Prostate gland (tissue), 2 donors: ENCODE results near the gene SDHD. TPM values are rescaled to one million over a fixed set of nuclear protein-coding genes. Genes with fewer than 3 reads are reported as not detected.

ENCODE experiments used
- DNase-seq: peaks from one replicate; pipeline ENCODE4 v3.0.0-alpha.2; 2019; ENCODE audit warnings: low spot score
- H3K27ac ChIP-seq, 2 donors: fragments of 200-600 bp; sonication (generic); 2 replicates each; pipeline ENCODE4 v1.5.1; 2017 to 2019
- H3K27me3 ChIP-seq: fragments of 200-600 bp; sonication (generic); replicated peaks from 2 replicates; pipeline ENCODE4 v1.5.1; 2019; ENCODE audit not compliant: insufficient read depth
- H3K36me3 ChIP-seq, 2 donors: fragments of 200-600 bp; sonication (generic); 1 replicate in 1 of 2; 2 replicates in 1 of 2; pipeline versions ENCODE4 v1.5.1 to v1.8.1; 2017 to 2019
- H3K4me1 ChIP-seq: fragments of 200-600 bp; sonication (generic); replicated peaks from 2 replicates; pipeline ENCODE4 v1.5.1; 2019
- H3K4me3 ChIP-seq, 2 donors: fragments of 200-600 bp; sonication (generic); 2 replicates each; pipeline ENCODE4 v1.5.1; 2017 to 2019
- H3K9me3 ChIP-seq: fragments of 200-600 bp; sonication (generic); 2 replicates; pipeline ENCODE4 v1.5.1; 2017
- POLR2A ChIP-seq: fragments of 450-650 bp; IDR thresholded peaks from one replicate; pipeline ENCODE4 v1.6.1; 2016; ENCODE audit warnings: antibody characterized with exemption, mild to moderate bottlenecking
- POLR2AphosphoS5 ChIP-seq: sonication (generic); formaldehyde crosslinking; IDR thresholded peaks from one replicate; pipeline ENCODE4 v1.6.1; 2017; ENCODE audit warnings: antibody characterized with exemption
- WGBS: methylation state at CpG from one replicate; pipeline ENCODE4 v1.1.5; 2018; 5-methylcytosine and 5-hydroxymethylcytosine counted together
- intact Hi-C: fragments of 100-400 bp; cut with DNase I; formaldehyde crosslinking; loops from one replicate; pipeline ENCODE4 v1.14.2; 2022
- total RNA-seq, 2 donors: library from RNA; depleted of rRNA; stranded (reverse); fragments of >200 nt; gene quantifications; one replicate each; pipeline ENCODE4 v1.1.0, GENCODE V29; 2016
- TF ChIP-seq, protein P1 (sequence below), 4 experiments: fragments of 200-600 bp in 2 of 4; fragments of 450-650 bp in 2 of 4; sonication (generic) in 2 of 4; IDR thresholded peaks; 1 replicate in 3 of 4; 2 replicates in 1 of 4; pipeline ENCODE4 v1.5.1; 2016 to 2019; ENCODE audit warnings: antibody characterized with exemption in 4 of 4, mild to moderate bottlenecking in 2 of 4, moderate library complexity in 2 of 4

SDHD gene
- total RNA-seq, 2 donors from 2014 or later: 91.6 to 107 TPM

- intact Hi-C loops: no loop called here
- TF ChIP-seq, protein P1, sequence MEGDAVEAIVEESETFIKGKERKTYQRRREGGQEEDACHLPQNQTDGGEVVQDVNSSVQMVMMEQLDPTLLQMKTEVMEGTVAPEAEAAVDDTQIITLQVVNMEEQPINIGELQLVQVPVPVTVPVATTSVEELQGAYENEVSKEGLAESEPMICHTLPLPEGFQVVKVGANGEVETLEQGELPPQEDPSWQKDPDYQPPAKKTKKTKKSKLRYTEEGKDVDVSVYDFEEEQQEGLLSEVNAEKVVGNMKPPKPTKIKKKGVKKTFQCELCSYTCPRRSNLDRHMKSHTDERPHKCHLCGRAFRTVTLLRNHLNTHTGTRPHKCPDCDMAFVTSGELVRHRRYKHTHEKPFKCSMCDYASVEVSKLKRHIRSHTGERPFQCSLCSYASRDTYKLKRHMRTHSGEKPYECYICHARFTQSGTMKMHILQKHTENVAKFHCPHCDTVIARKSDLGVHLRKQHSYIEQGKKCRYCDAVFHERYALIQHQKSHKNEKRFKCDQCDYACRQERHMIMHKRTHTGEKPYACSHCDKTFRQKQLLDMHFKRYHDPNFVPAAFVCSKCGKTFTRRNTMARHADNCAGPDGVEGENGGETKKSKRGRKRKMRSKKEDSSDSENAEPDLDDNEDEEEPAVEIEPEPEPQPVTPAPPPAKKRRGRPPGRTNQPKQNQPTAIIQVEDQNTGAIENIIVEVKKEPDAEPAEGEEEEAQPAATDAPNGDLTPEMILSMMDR (IDR thresholded peaks at IDR 0.05): no peak
- TF ChIP-seq POLR2AphosphoS5 (no peak), POLR2A (no peak)
- no peaks in the 10 kb centered on the region for H3K4me1 ChIP-seq
- no peaks in the 10 kb centered on the region for H3K36me3 ChIP-seq
- H3K9me3 ChIP-seq: no peaks in the 10 kb centered on the region
- WGBS: 92% methylated on average over 5 of the region's 5 CpGs
- H3K4me3 ChIP-seq: no peak overlapping the region
- no peaks in the 10 kb centered on the region for H3K27me3 ChIP-seq
- DNase-seq: no peak
- no peak overlapping the region for H3K27ac ChIP-seq
Measured at GRCh38 chr11:112121981-112122615, 35.4 kb downstream of the SDHD start.

DNA sequence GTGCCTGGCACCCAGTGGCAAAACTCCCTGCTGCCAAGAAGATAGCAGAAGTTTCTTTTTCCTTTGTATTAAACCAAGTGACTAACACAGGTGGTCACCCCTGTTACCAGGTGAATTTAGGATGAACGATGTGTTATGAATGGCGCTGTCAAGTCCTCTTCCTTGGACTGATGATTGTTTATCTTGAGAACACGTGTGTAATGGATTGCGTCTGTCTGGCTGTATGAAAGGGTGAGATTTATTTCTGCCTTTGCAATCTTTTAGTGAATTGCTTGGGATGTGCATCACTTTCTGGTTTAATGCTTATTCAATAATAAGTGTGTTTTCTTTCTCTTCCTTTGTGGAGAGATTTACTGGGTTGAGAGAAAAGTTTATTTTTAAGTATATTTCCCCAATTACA lies 36.5 kb downstream of the SDHD start:
- no peak overlapping the region for H3K27ac ChIP-seq
- no peak for DNase-seq
- no peaks in the 10 kb centered on the region for H3K9me3 ChIP-seq
- 54% methylated on average over 4 of the region's 4 CpGs for WGBS
- no peaks in the 10 kb centered on the region for H3K36me3 ChIP-seq
- intact Hi-C loops: no loop called here
- no peaks in the 10 kb centered on the region for H3K4me1 ChIP-seq
- no peaks in the 10 kb centered on the region for H3K27me3 ChIP-seq
- TF ChIP-seq POLR2A (no peak), POLR2AphosphoS5 (no peak)
- TF ChIP-seq, protein P1 (IDR thresholded peaks at IDR 0.05): no peak
- H3K4me3 ChIP-seq: no peak overlapping the region

- Histone ChIP-seq H3K9me3 (no peaks in the 10 kb centered on the region), H3K36me3 (no peaks in the 10 kb centered on the region), H3K27ac (no peak overlapping the region), H3K4me1 (no peaks in the 10 kb centered on the region), H3K27me3 (no peaks in the 10 kb centered on the region), H3K4me3 (no peak overlapping the region)
- WGBS: 99% methylated on average over 2 of the region's 2 CpGs
- no peak for DNase-seq
- TF ChIP-seq POLR2A (no peak), POLR2AphosphoS5 (no peak)
- TF ChIP-seq, protein P1 (IDR thresholded peaks at IDR 0.05): no peak
- intact Hi-C loops: no loop called here
Measured at GRCh38 chr11:112127056-112127455, 40.4 kb downstream of the SDHD start.

- TF ChIP-seq POLR2A: no peak
- TF ChIP-seq, protein P1 (IDR thresholded peaks at IDR 0.05): no peak
- TF ChIP-seq POLR2AphosphoS5: no peak
- no peaks in the 10 kb centered on the region for H3K36me3 ChIP-seq
- no peaks in the 10 kb centered on the region for H3K27me3 ChIP-seq
- peak; percentile 50 for DNase-seq
- WGBS: 41% methylated on average over 3 of the region's 3 CpGs
- intact Hi-C loops: no loop called here
- H3K4me3 ChIP-seq: no peak overlapping the region
- H3K27ac ChIP-seq: no peak overlapping the region
- no peaks in the 10 kb centered on the region for H3K4me1 ChIP-seq
- no peaks in the 10 kb centered on the region for H3K9me3 ChIP-seq
Measured at GRCh38 chr11:112128483-112129121, 41.9 kb downstream of the SDHD start.

- Histone ChIP-seq H3K36me3 (no peaks in the 10 kb centered on the region), H3K27ac (no peak overlapping the region), H3K27me3 (no peaks in the 10 kb centered on the region), H3K4me3 (no peak overlapping the region), H3K4me1 (no peaks in the 10 kb centered on the region), H3K9me3 (no peaks in the 10 kb centered on the region)
- 86% methylated on average over 5 of the region's 5 CpGs for WGBS
- TF ChIP-seq, protein P1 (IDR thresholded peaks at IDR 0.05): no peak
- TF ChIP-seq POLR2A (no peak), POLR2AphosphoS5 (no peak)
- no peak for DNase-seq
- intact Hi-C loops: no loop called here
Measured at GRCh38 chr11:112129656-112130055, 43.0 kb downstream of the SDHD start.
